PC-9 (cell line): ENCODE data around the gene GALC. TPM values are rescaled to one million over a fixed set of nuclear protein-coding genes. Genes with fewer than 3 reads are reported as not detected.

Experiments
- BruUV-seq: library from RNA; stranded (reverse); fragments of 400-500 nt; replicated peaks from 2 replicates; lab custom pipeline; 2021; lab: Mats Ljungman, UMichigan
- CTCF ChIA-PET: fragments of 300-600 bp; sonication (Branson Sonifier 250); formaldehyde crosslinking; loops from one replicate; lab custom pipeline; 2022; ENCODE audit warnings: antibody characterized with exemption; lab: Charles Lee
- POLR2A ChIA-PET: fragments of 300-600 bp; sonication (Branson Sonifier 250); formaldehyde crosslinking; loops from one replicate; lab custom pipeline; 2022; ENCODE audit warnings: antibody characterized with exemption; ENCODE audit not compliant: unreplicated experiment; lab: Charles Lee
- DNase-seq, 2 experiments: peaks; one replicate each; pipeline versions ENCODE4 v3.0.0 to v3.0.0-alpha.2; 2015 to 2022; ENCODE audit warnings: mixed read lengths in 1 of 2
- H2AFZ ChIP-seq: fragments of 200-600 bp; sonication (generic); 2 replicates; pipeline ENCODE4 v1.8.1; 2017; ENCODE audit warnings: antibody characterized with exemption
- H3F3A ChIP-seq: fragments of 200-600 bp; sonication (generic); 2 replicates; pipeline ENCODE4 v1.8.1; 2017; ENCODE audit warnings: antibody characterized with exemption, mild to moderate bottlenecking, low read depth; ENCODE audit not compliant: insufficient read depth
- H3K27ac ChIP-seq: fragments of 200-600 bp; sonication (generic); 2 replicates; pipeline ENCODE4 v1.6.1; 2016; ENCODE audit warnings: mixed run types
- H3K27me3 ChIP-seq: fragments of 200-600 bp; sonication (generic); 2 replicates; pipeline ENCODE4 v1.6.1; 2016; ENCODE audit warnings: low read depth, mixed run types; ENCODE audit not compliant: insufficient read depth
- H3K36me3 ChIP-seq: fragments of 200-600 bp; sonication (generic); 2 replicates; pipeline ENCODE4 v1.6.1; 2016; ENCODE audit warnings: low read depth, mixed run types
- H3K4me1 ChIP-seq: fragments of 200-600 bp; sonication (generic); replicated peaks from 2 replicates; pipeline ENCODE4 v1.6.1; 2016; ENCODE audit warnings: mixed run types; ENCODE audit not compliant: insufficient read depth
- H3K4me2 ChIP-seq: fragments of 200-600 bp; sonication (generic); 2 replicates; pipeline ENCODE4 v1.6.1; 2017; ENCODE audit warnings: mixed run types
- H3K4me3 ChIP-seq: fragments of 200-600 bp; sonication (generic); 2 replicates; pipeline ENCODE4 v1.6.1; 2016; ENCODE audit warnings: mixed run types
- H3K79me2 ChIP-seq: fragments of 200-600 bp; sonication (generic); 2 replicates; pipeline ENCODE4 v1.6.1; 2017; ENCODE audit warnings: low read depth, mixed run types
- H3K9me2 ChIP-seq: fragments of 200-600 bp; sonication (generic); 2 replicates; pipeline ENCODE4 v1.8.1; 2017; ENCODE audit warnings: mild to moderate bottlenecking; ENCODE audit not compliant: insufficient read depth
- H3K9me3 ChIP-seq: fragments of 200-600 bp; sonication (generic); 2 replicates; pipeline ENCODE4 v1.8.1; 2016; ENCODE audit warnings: low read depth; ENCODE audit not compliant: insufficient read depth
- H4K20me1 ChIP-seq: fragments of 200-600 bp; sonication (generic); 2 replicates; pipeline ENCODE4 v1.8.1; 2017; ENCODE audit not compliant: insufficient read depth
- EZH2 ChIP-seq: fragments of 200-600 bp; sonication (generic); IDR thresholded peaks from 2 replicates; pipeline ENCODE4 v1.8.0; 2017; ENCODE audit warnings: antibody characterized with exemption, low read depth
- intact Hi-C: fragments of 100-400 bp; cut with micrococcal nuclease; formaldehyde crosslinking; loops from one replicate; pipeline ENCODE4 v1.10.0; 2022; ENCODE audit not compliant: unreplicated experiment
- total RNA-seq: library from RNA; stranded (reverse); gene quantifications from 2 replicates; pipeline ENCODE4 v1.2.3, GENCODE V29; 2021
- TF ChIP-seq, protein P1 (sequence below): fragments of 200-600 bp; sonication (generic); conservative IDR thresholded peaks from 2 replicates; pipeline ENCODE4 v1.6.1; 2017; ENCODE audit warnings: mixed run types, antibody characterized with exemption, mild to moderate bottlenecking, moderate library complexity

The GALC gene
- total RNA-seq, 1 experiment from 2014 or later = 2.0 TPM

DNA sequence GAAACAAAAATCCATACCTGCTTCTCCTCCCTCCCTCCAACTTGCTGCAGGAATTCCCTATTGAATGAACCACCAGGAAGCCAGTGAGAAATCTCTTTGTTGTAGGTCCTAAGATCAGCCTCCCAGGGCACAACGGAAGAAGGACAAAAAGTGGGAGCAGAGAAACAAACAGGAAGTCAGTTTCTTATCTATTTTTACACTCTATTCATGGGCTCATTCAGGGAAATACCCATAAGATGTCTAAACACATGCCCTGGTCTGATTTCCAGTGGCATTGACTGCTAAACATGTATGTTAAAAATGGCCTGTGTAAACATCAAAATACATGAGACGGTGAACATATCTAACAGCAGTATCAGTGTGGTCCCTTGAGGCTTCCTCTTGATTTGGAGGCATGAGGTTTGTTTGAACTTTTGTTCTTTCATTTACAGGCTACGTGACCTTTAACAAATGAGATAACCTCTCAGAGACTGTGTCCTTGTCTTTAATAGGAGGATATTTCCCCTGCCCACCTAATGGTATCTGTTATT is 30.7 kb upstream of the GALC start:
- H3K4me2 ChIP-seq = no peak overlapping the region
- H3K4me3 ChIP-seq = no peak overlapping the region
- H3K27me3 ChIP-seq = no peaks in the 10 kb centered on the region
- H3K9me3 ChIP-seq = no peaks in the 10 kb centered on the region
- no peak overlapping the region for H3K27ac ChIP-seq
- no peak for TF ChIP-seq EZH2
- TF ChIP-seq, protein P1, sequence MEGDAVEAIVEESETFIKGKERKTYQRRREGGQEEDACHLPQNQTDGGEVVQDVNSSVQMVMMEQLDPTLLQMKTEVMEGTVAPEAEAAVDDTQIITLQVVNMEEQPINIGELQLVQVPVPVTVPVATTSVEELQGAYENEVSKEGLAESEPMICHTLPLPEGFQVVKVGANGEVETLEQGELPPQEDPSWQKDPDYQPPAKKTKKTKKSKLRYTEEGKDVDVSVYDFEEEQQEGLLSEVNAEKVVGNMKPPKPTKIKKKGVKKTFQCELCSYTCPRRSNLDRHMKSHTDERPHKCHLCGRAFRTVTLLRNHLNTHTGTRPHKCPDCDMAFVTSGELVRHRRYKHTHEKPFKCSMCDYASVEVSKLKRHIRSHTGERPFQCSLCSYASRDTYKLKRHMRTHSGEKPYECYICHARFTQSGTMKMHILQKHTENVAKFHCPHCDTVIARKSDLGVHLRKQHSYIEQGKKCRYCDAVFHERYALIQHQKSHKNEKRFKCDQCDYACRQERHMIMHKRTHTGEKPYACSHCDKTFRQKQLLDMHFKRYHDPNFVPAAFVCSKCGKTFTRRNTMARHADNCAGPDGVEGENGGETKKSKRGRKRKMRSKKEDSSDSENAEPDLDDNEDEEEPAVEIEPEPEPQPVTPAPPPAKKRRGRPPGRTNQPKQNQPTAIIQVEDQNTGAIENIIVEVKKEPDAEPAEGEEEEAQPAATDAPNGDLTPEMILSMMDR = no peak
- H3K4me1 ChIP-seq = no peaks in the 10 kb centered on the region
- POLR2A ChIA-PET = no interaction called here
- no peak for DNase-seq
- no TSS peak for BruUV-seq
- H3K79me2 ChIP-seq = no peaks in the 10 kb centered on the region
- no peaks in the 10 kb centered on the region for H4K20me1 ChIP-seq
- H2AFZ ChIP-seq = no peak overlapping the region
- H3K36me3 ChIP-seq = no peaks in the 10 kb centered on the region
- H3F3A ChIP-seq = no peaks in the 10 kb centered on the region
- CTCF ChIA-PET = no interaction called here
- intact Hi-C loops = no loop called here
- H3K9me2 ChIP-seq = no peaks in the 10 kb centered on the region

DNA sequence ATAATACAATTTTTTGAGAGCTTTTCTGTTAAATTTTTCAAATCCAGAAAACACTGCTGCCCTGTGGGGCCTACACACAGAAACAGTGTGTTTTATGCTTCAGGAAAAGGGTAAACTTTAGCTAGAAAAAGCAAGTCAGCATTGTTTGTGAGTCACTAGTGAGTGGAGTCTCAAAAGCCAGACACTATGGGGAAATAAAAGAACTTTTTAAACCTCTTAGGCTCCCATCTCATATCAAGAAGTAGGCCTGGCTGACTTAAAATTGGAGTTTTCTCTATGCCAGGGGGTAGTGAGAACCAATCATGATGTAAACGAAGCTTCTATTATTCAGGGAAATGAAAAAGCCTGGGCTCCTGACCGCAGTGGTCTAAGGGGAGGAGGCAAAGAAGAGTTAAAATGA is 24.6 kb upstream of the GALC start:
- no peak overlapping the region for H2AFZ ChIP-seq
- no peak for DNase-seq
- no peaks in the 10 kb centered on the region for H3K9me3 ChIP-seq
- ChIA-PET CTCF (no interaction called here), POLR2A (no interaction called here)
- no peaks in the 10 kb centered on the region for H3K9me2 ChIP-seq
- no TSS peak for BruUV-seq
- H3K27me3 ChIP-seq = no peaks in the 10 kb centered on the region
- H4K20me1 ChIP-seq = no peaks in the 10 kb centered on the region
- H3F3A ChIP-seq = no peaks in the 10 kb centered on the region
- H3K79me2 ChIP-seq = no peaks in the 10 kb centered on the region
- TF ChIP-seq, protein P1 = no peak
- TF ChIP-seq EZH2 = no peak
- no peak overlapping the region for H3K4me3 ChIP-seq
- no peak overlapping the region for H3K27ac ChIP-seq
- H3K36me3 ChIP-seq = no peaks in the 10 kb centered on the region
- H3K4me1 ChIP-seq = no peaks in the 10 kb centered on the region
- intact Hi-C loops = no loop called here
- H3K4me2 ChIP-seq = no peak overlapping the region

DNA sequence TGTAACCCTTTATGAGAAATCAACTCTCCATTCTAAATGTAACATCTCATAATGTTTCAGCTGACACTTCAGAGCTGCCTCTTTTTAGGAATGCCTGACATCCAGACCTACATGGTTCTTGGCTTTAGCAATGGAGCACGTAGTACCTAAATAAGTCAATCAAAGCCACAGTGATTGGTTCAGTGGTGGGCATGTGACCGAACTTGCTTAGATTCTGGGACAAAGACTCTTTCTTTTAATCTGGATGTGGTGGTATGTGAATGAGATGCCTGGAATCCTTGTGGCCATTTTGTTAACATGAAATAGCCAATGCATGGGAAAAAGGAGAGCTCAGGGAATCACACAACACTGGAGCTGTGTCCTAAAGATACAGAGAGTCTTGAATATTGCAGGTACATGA is 23.8 kb upstream of the GALC start:
- intact Hi-C loops = no loop called here
- no peaks in the 10 kb centered on the region for H3F3A ChIP-seq
- ChIA-PET POLR2A (no interaction called here), CTCF (no interaction called here)
- H3K27me3 ChIP-seq = no peaks in the 10 kb centered on the region
- no TSS peak for BruUV-seq
- no peak for DNase-seq
- no peaks in the 10 kb centered on the region for H3K9me3 ChIP-seq
- no peak overlapping the region for H3K4me3 ChIP-seq
- no peaks in the 10 kb centered on the region for H4K20me1 ChIP-seq
- H3K79me2 ChIP-seq = no peaks in the 10 kb centered on the region
- no peak for TF ChIP-seq EZH2
- TF ChIP-seq, protein P1 = no peak
- no peaks in the 10 kb centered on the region for H3K36me3 ChIP-seq
- no peak overlapping the region for H2AFZ ChIP-seq
- no peaks in the 10 kb centered on the region for H3K9me2 ChIP-seq
- no peaks in the 10 kb centered on the region for H3K4me1 ChIP-seq
- H3K4me2 ChIP-seq = no peak overlapping the region
- H3K27ac ChIP-seq = no peak overlapping the region
